ENCODE data around the gene POC1A.

GRCh38 chr3:52102934-52103333 is 51.3 kb downstream of the POC1A start:
- TF ChIP-seq ZNF274 (IDR thresholded peaks at IDR 0.05; ENCODE audit: low read depth, low read length): no peak
- TF ChIP-seq YY1 (IDR thresholded peaks at IDR 0.05; ENCODE audit: insufficient read depth, insufficient read length): no peak
- no peak for TF ChIP-seq SUZ12 (IDR thresholded peaks at IDR 0.05; ENCODE audit: extremely low read depth, insufficient read depth, insufficient read length)

Data from NT2/D1 (cell line).